SW480 (cell line): ENCODE measurements around the gene ZBTB11.
"Not testable (repeated sequence)": the region's sequence is repeated elsewhere in the genome, so short reads cannot be mapped to it uniquely, and the experiment has no call there.

Experiments
- DNase-seq: peaks from one replicate; pipeline ENCODE4 v3.0.0-alpha.2; 2016; ENCODE audit warnings: low spot score

Gene ZBTB11, protein sequence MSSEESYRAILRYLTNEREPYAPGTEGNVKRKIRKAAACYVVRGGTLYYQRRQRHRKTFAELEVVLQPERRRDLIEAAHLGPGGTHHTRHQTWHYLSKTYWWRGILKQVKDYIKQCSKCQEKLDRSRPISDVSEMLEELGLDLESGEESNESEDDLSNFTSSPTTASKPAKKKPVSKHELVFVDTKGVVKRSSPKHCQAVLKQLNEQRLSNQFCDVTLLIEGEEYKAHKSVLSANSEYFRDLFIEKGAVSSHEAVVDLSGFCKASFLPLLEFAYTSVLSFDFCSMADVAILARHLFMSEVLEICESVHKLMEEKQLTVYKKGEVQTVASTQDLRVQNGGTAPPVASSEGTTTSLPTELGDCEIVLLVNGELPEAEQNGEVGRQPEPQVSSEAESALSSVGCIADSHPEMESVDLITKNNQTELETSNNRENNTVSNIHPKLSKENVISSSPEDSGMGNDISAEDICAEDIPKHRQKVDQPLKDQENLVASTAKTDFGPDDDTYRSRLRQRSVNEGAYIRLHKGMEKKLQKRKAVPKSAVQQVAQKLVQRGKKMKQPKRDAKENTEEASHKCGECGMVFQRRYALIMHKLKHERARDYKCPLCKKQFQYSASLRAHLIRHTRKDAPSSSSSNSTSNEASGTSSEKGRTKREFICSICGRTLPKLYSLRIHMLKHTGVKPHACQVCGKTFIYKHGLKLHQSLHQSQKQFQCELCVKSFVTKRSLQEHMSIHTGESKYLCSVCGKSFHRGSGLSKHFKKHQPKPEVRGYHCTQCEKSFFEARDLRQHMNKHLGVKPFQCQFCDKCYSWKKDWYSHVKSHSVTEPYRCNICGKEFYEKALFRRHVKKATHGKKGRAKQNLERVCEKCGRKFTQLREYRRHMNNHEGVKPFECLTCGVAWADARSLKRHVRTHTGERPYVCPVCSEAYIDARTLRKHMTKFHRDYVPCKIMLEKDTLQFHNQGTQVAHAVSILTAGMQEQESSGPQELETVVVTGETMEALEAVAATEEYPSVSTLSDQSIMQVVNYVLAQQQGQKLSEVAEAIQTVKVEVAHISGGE

DNA sequence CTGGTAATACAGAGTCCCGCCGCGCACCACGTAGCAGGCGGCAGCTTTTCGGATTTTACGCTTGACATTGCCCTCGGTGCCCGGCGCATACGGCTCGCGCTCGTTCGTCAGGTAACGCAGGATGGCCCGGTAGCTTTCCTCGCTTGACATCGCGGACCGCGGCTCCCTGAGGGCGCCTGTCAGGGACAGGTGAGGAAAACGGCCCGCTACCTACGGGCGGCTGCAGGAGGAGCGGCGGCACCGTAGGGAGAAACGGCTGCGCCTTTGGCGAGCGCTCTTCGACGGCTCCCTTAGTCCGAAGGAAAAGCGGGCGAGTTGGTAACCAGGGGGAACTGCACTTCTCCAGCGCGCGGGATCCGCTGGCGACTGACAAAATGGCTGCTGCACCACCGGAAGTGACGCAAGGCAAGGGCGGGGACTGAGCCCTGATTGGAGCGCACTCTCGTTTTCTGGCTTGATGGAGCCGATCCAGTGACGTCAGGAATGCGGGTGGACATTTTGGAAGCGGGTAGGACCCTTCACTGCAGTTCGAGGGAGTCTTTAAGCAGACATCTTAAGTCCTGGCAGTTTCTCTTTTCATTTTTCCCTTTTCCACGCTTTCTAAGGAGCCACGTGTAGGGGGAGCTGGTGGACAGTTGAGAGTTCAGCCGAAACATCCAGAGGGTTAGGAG is at the start of gene ZBTB11:
TSS of gene ZBTB11 (minus strand) at position 368 of the 671 bp plus-strand sequence. CDS start at position 150, 218 bp downstream.
- DNase-seq: peak; percentile 99

DNA sequence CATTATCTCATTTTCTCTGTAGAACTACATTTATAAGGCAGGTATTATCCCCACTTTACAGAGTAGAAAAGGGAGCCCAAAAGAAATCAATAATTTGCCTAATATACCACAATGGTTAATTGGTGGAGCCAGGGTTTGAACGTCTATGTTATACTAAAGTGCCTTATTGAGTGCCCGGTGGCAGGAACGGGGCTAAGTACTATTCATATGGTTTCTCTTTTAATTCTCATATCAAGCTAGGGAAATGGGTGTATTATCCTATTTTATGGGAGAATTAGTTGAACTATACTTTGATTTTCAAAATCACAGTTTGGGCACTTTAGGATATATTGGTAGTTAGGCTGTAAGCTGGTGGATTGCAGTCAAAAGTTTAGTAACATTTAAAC is 49.0 kb upstream of the ZBTB11 start:
- DNase-seq: no peak

DNA sequence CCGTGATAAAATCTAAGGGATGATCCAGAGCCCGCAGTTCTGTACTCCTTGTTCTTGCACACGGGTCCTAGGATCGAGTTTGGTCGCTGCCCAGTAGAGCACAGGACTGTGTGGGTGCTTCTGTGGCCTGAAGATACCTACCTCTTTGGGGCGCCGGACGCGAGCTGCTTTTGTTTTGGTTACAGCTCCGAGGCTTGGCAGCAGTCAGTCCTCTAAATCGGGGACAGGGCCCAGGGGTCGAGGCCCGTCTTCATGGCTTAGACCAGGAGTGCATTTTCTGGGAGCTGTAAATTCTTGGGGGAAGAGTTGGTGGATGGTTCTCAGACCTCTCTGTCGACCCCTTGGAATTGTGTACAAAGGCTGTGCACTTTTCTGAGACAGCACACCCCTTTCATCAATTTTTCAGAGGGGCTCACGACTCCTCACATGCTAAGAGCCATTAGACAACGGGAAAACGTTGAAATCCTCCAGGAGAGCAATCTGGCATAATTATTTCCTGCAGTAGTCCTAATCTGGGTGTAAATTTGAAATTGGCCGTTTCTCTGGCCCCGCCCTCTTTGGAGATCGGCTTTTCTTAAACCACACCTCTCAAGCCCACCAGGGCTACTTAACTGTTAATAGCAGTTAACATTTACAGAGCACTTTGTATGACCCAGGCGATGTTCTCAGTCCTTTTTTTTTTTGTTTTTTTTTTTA is 48.4 kb upstream of the ZBTB11 start:
- peak; percentile 3 for DNase-seq

DNA sequence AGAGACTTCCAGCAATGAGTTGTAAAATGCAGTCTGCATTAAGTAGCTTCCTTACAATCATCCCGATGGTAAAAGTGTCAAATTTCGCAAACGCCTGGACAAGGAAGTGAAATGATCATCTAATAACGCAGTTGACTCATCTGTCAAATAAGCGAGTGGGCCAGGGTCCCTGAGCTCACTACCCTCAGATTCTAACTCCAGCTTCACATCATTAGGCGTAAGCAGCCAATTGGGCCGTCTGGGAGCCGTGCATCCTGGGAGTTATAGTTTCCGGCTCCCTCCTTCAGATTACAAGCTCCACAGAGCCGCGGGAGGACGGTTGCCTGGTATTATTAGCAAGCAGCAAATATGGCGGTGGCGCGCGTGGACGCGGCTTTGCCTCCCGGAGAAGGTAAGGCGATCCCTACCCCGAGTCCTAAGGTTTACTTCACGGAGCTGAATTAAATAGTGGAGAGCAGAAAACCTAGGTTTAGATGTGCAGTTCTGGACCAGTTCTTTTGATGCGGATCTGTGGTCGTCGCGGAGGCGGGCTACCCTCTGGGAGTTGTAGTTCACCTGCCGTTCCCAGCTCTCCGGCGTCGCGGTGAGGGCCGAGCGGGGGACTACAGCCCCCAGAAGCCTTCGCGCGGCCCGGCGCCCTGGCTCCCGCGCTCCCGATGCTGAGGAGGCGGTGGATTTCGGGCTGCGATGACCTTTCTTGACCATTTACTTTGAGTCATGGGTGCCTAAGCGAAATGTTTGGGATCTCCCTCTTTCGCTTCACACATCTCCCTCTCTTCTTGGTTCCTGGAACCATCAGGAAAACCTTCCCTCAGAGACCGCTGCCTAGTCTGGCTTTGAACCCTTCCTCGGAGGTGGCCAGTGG is 47.6 kb upstream of the ZBTB11 start, which contains the start of gene CEP97:
TSS of gene CEP97 (plus strand) at position 286 of the 865 bp plus-strand sequence. CDS start at position 349, 63 bp downstream.
- DNase-seq: peak; percentile 94

DNA sequence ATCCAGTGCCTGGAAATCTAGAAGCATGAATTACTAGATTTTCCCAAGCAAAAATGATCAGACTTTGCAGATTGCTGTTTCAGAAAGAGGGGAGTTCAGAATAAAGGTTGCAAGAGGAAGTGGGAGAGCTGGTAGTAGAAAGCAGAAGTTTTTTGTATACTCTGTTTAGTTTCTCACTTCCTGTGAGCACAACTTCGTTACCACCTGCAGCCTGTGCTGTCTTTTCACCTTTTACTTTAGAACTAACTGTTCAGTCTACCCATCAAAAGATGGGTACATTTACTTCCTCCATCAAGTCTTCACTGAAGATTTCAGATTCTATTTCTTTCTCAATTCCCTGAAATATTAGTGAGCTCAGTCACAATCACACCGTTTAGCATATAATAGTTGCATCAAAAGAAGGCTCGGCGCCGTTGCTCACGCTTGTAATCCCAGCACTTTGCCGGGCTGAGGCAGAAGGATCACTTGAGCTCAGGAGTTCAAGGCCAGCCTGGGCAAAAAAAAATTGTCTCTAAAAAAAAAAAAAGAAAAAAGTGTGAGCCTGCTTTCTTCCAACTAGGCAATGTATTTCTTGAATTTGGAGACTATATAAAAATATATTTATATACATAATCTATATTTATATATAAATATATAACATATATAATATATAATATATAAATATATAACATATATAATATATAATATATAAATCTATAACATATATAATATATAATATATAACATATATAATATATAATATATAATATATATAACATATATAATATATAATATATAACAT is 45.7 kb upstream of the ZBTB11 start:
- no peak for DNase-seq

DNA sequence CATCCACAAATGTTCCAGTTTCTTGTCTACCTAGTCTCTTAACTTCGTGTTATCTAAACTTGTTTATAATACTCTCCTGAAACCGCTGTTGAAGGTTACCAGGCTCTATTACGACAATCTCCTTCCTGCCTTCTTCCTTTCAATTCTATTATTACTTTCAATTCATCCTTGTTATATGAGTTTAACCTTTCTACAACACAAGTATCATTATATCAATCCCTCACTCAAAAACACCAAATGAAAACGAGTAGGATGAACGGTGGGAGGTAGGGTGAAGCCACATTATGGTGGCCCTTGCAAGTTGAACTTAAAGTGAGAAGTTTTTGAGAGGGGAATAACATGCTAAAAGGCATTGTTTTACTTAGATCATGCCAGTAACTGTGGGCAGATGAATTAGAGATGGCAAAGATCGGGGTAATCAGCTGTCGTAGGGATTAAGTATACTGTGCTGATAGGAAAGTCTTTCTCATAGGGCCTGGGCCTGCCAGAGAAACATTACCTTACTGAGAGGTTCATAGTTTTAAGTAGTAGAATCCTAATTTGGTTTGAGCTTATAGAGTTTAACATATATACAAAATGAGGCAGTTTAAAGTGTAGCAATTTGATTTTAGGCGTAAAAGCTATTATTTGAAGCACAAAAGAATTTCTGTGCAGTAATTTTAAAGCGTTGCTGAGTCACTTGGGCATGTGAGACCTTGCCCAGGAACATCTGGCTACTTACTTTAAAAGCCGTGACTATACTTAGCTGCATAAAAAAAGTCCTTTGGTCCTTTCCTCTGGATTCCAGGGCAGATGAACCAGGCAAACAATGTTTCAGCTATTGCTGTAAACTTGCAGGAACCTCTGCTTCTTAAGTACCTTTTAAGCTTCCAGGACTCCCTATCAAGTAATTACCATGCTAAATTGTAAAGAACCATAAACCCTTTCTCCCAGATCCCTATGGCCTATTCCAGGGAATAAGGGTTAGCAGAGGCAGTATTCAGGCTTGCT is 44.2 kb upstream of the ZBTB11 start:
- no peak for DNase-seq

DNA sequence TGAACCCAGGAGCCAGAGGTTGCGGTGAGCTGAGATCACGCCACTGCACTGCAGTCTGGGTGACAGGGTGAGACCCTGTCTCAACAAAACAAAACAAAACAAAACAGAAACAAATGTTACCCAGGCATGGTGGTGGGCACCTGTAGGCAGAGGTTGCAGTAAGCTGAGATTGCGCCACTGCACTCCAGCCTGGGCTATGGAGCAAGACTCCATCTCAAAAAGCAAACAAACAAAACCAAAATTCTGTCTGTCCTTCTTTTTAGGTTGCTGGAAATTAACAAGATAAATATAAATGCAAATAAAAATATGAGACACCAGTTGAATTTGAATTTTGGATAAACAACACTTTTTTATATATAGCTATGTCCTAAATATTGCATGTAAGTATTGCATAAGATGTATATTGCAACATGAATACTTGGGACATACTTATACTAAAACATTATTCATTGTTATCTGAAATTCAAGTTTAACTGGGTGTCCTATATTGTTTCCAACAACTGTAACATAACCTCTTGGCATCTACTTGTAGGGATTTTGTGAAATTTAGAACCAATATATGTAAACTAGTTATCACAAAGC is 42.8 kb upstream of the ZBTB11 start:
- DNase-seq: no peak

DNA sequence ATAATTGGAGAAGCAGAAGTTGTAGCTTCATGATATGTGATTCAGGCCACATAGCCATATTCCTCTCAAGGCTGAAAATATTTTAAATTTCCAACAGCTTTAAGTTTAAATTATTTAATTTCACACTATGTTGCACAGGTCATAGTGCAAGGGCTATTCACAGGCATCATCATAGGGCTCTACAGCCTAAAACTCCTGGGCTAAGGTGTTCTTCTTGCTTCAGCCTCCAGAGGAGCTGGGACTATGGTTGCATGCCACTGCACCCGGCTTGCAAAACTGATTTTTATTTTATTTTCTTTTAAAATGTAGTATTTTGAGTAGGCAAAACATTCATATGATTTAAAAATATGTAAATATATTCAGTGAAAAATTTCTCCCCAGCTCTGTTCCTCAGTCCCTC is 41.5 kb upstream of the ZBTB11 start:
- DNase-seq: no peak

DNA sequence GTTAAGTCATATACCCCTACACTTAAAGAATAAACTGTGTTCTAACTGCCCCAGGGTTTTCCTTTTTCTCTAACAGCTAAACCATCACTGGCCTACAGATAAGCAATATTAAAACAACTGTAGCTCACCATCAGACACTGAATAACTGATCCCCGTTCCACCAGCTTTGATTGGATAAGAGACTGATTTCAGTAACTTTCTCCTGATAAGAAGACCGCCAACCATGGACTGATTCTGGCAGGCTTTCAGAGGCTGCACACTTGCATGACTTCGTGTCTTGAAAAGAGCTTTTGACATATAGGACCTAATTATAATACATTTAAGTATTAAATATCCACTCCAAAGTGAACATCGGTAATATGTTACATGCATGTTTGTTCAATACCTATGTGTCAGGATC is 32.2 kb upstream of the ZBTB11 start:
- no peak for DNase-seq

DNA sequence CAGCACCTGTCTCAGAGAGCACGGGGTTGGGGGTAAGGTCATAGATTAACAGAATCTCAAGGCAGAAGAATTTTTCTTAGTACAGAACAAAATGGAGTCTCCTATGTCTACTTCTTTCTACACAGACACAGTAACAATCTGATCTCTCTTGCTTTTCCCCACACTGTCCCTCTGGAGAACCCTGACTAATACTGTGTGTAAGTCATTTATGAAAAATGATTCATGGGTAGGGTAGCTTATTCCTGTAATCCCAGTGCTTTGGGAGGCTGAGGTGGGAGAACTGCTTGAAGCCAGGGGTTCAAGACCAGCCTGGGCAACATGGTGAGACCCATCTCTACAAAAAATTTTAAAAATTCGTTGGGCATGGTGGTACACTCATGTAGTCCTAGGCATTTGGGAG is 27.7 kb upstream of the ZBTB11 start:
- DNase-seq: not testable (repeated sequence)

DNA sequence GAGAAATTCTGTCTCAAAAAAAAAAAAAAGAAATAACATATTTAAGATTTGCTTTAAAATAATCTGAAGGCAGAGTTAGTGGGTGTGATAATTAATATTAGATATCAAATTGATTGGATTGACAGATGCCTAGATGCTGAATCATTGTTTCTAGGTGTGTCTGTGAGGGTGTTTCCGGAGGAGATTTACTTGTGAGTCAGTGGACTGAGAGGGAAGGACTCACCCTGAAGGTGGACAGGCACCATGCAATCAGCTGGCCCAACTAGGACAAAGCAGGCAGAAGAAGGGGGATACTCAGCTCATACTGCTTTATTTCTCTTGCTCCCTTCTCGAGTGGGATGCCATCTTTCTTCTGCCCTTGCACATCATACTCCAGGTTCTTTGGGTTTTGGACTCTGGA is 26.2 kb upstream of the ZBTB11 start:
- DNase-seq: peak; percentile 22

DNA sequence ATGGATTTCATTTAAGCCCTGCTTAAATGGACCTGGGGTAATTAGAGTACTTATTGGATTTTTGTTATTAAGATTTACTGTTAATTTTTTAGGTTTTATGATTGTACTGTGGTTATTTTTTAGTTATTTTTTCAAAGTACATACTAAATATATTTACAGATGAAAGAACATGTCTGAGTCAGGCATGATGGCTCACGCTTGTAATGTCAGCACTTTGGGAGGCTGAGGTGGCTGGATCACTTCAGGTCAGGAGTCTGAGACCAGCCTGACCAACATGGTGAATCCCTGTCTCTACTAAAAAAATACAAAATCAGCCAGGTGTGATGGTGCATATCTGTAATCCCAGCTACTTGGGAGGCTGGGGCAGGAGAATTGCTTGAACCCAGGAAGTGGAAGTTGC is 25.8 kb upstream of the ZBTB11 start:
- no peak for DNase-seq

DNA sequence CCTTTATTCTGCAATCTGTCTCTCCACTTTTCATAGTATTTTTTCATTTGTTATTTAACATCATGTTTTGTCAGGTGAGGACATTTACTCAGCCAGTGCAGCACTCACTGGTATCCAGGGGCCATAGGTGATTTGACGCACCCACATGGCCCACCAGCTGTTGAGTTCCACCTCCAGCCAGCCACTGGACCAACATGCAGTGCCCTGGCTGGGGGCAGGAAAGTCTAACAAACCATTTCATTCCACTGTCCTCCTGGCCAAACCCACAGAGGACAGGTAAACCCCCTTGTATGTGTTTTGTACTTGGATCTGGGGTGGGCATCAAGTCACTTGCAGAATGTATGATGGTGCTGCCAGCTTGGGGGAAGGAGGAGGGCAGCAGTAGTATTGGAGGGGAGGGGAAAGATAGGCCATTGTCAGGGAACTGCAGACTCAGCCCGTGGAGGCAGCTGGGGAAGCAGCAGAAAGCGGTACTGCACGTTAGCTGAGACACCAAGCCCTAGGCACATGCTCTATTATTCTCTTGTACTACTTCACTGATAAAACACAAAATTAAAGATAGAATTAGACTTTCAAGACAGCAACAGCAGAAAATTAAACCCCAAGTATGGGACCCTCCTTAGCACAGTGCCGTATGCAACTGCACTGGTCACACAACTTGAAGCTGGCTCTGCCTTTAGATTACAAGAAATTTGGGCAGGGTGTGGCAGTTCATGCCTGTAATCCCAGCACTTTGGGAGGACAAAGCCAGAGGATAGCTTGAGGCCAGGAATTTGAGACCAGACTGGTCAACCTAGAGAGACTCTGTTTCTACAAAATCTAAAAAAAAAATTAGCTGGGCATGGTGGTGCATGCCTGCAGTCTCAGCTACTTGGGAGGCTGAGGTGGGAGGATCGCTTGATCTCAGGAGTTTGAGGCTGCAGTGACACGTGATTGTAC is 25.0 kb upstream of the ZBTB11 start:
- DNase-seq: no peak

DNA sequence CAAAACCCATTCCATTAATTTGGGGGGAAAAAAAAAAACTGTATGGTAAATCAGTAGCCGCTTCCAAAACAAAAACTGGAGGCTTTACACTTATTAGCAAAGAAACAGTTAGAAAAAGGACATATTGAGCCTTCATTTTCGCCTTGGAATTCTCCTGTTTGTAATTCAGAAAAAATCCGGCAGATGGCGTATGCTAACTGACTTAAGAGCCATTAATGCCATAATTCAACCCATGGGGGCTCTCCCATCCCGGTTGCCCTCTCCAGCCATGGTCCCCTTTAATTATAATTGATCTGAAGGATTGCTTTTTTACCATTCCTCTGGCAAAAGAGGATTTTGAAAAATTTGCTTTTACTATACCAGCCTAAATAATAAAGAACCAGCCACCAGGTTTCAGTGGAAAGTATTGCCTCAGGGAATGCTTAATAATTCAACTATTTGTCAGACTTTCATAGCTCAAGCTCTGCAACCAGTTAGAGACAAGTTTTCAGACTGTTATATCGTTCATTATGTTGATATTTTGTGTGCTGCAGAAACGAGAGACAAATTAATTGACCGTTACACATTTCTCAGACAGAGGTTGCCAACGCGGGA is 18.9 kb upstream of the ZBTB11 start:
- DNase-seq: peak; percentile 28

DNA sequence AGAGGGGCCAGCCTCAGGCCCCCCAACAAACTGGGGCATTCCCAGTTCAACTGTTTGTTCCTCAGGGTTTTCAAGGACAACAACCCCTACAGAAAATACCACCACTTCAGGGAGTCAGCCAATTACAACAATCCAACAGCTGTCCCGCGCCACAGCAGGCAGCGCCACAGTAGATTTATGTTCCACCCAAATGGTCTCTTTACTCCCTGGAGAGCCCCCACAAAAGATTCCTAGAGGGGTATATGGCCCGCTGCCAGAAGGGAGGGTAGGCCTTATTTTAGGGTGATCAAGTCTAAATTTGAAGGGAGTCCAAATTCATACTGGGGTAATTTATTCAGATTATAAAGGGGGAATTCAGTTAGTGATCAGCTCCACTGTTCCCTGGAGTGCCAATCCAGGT is 17.9 kb upstream of the ZBTB11 start:
- DNase-seq: not testable (repeated sequence)

DNA sequence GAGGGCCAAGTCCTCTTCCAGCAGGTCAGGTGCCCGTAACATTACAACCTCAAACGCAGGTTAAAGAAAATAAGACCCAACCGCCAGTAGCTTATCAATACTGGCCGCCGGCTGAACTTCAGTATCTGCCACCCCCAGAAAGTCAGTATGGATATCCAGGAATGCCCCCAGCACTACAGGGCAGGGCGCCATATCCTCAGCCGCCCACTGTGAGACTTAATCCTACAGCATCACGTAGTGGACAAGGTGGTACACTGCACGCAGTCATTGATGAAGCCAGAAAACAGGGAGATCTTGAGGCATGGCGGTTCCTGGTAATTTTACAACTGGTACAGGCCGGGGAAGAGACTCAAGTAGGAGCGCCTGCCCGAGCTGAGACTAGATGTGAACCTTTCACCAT is 16.6 kb upstream of the ZBTB11 start:
- not testable (repeated sequence) for DNase-seq
